NOMO-1 treated with dmso at 0.1 percent for 144 hours (cell line): ENCODE data around the gene EPC2.

ENCODE experiments used
- DNase-seq: peaks from one replicate; lab custom pipeline; 2025; ENCODE audit not compliant: unreplicated experiment; lab: John Stamatoyannopoulos, UW

Gene EPC2

DNA sequence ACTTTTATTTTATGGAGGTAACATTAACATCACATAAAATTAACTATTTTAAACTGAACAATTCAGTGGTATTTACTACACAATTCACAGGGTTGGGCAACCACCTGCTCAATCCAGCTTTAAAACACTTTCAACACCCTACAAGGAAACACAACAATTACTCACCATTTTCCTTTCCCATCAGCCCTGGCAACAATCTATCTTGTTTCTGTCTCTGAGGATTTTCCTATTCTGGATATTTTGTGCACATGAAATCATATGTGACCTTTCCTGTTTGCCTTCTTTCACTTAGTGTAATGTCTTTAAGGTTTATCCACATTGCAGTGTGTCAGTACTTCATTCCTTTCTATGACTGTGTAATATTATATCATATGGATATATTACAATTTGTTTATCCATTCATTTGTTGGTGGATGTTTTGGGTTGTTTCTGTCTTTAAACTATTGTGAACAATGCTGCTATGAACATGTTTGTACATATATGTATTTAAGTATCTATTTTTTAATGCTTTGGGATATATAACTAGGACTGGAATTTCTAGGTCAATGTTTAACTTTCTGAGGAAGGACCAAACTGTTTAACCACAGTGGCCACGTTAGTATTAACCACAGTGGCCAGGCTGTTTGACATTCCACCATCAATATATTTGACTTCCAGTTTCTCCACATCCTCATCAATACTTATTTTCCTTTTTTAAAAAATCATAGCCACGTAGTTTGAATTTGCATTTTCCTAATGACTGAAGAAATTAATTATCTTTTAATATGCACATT lies 158.1 kb downstream of the EPC2 start:
- no peak for DNase-seq

DNA sequence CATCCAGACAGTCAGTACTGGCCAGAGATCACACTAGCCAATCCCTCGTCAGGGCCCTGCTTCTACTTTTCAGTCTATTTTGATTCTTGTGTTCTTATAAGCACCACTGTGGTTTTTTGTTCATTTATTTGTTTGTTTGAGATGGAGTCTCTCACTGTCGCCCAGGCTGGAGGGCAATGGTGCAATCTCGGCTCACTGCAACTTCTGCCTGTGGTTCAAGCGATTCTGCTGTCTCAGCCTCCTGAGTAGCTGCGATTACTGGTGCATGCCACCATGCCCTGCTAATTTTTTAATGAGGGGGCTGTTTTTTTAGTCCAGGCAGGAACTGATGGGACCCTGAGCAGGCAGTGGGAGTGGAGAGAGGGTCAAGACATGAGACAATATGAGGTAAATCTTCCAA lies 165.5 kb downstream of the EPC2 start:
- no peak for DNase-seq

DNA sequence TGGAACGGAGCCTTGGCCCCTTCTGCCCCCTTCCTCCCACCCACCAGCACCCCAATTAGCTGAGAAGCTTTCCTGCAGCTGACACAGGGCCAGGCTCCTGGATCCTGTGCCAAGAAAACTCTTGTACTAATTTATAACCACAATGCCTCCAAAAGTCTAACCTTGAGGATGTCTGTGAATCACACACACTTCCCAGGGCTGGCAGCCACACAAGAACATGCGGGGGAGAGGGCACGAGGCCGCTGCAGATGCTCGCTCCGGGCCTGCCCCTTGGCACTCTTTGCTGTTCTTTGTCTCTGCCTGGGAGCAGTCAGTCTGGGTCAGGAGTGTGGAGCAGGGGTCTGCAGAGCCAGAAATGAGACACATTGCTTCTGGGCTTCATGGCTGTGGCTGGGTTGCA lies 167.8 kb downstream of the EPC2 start:
- DNase-seq: no peak

DNA sequence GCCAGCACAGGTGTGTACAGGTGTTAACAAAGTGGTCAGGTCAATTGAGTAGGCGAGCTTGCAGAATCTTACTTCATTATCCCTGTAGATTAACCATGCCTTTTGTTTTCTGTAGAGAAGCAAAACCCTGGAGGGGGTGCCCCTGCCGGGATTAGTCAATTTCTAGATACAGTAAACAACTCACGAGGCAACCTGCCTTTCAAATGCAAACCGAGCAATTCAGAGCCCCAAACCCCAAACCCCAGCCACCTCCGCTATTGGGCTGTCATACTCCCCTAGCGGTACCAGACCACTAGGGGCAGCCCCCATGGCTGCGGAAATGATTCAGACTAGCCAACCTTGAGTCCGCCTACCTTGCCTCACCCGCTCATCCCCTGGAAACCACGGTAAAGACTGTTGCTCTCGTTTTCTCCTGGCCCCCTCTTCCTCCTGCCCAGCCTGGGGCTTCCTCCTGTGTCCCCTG lies 169.1 kb downstream of the EPC2 start:
- no peak for DNase-seq

DNA sequence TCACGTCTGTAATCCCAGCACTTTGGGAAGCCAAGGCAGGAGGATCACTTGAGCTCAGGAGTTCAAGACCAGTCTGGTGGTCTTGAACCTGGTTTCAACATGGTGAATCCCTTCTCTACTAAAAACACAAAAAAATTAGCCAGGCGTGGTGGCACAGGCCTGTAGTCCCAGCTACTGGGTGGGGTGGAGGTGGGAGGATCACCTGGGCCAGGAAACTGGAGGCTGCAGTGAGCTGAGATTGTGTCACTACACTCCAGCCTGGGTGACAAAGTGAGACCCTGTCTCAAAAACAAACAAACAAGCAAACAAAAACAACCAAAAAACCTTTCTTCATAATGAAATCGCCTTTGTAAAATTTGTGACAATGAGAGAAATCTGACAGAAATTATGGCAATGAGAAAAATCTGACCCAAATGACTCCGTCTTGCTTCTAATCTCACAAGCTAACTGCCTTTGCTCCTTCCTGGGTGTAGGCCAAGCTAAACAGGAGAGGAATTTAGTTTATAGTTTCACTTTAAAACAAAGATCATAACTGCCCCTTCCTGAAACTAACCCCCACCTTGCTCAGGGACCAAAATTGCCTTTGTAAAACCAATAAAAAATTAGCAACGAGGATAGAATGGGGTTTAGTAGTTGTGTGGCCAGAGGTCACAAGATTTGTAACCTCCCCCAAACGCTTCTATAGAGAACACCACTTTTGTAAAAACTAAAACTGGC lies 169.8 kb downstream of the EPC2 start:
- DNase-seq: no peak

DNA sequence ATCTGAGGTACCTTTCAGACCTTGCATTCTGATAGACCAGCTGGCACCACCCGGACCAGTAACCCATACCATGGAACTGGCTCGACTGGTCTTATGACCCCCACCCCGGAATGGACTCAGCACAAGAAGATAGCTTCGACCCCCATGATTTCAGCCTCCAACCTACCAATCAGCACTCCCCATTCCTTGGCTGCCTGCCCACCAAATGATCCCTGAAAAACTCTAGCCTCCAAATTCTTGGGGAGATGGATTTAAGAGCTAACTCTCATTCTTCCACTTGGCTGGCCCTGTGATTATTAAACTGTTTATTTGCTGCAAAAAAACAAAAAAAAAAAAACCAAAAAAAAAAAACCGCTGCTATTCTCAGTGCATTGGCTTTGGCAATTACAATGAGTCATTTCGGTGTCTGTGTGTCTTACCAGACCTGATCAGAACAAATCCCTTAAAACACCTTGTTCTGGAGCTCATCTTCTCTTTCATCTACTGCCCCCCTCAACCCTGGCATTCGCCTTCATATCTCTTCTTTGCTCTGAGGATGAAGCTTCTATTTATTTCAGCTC lies 170.4 kb downstream of the EPC2 start:
- no peak for DNase-seq

DNA sequence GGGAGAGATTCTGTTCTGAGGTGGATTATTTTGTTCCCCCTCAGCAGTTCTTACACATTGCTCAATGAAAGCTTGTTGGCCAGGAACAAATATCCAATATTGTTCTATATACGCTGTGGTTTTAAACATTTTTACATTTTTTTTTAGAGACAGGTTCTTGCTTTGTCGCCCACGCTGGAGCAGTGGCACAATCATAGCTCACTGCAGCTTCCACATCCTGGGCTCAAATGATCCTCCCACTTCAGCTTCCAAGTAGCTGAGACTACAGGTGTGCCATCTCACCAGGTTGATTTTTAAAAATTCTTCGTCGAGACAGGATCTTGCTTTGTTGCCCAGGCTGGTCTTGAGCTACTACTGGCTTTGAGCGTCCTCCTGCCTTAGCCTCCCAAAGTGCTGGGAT lies 171.6 kb downstream of the EPC2 start:
- no peak for DNase-seq

DNA sequence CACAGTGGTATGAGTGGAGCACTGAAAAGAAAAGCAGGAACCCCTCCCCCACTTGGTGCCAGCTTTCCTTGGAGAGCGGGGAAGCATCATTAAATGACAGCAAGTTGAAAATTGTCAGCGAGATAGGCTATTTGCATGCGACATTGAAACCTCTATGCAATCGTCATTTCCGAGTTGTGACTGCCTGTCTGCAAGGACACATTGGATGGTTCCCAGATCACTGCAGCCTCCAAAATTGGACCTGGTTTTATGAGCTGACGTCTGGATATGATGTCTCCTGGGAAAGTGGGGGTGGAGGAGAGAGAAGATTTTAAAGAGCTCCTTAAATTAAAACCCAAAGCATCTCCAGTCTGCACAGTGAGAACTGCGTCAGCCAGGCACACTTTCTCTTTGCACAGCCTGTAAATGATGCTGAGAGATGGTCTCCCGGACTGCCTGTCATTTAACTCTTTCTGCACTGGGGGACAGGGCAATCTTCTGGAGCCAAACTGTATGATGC lies 172.7 kb downstream of the EPC2 start:
- DNase-seq: no peak

DNA sequence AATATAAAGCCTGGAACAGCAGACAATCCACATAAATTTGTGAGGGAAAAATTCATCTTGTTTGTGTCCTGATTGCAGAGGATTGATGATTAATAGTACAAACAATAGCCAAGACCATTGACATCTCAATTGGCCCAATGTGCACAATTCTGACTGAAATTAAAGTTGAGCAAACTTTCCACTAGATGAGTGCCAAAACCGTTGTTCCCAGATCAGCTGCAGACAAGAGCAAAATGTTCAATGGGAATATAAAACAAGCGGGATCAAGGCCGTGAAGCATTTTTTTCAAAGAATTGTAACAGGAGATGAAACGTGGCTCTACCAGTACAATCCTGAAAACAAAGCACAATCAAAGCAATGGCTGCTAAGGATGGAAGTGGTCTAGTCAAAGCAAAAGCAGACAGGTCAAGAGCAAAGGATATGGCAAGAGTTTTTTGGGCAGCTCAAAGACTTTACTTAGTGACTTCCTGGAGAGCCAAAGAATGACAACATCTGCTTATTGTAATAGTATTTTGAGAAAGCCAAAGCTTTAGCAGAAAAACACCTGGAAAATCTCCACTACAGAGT lies 174.6 kb downstream of the EPC2 start:
- DNase-seq: no peak

DNA sequence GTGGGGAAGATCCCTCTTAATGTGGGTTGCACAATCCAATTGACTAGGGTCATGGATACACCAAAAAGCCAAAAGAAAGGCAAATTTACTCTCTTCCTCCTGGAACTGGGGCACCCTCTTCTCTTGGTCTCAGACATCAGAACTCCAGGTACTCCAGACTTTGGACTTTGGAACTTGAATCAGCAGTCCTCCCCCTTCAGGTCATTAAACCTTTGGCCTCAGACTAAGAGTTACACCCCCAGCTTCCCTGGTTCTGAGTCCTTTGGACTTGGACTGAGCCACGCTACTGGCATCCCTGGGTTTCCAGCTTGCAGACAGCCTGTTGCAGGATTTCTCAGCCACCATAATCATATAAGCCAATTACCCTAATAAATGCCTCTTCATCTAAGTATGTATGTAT lies 179.6 kb downstream of the EPC2 start:
- no peak for DNase-seq

DNA sequence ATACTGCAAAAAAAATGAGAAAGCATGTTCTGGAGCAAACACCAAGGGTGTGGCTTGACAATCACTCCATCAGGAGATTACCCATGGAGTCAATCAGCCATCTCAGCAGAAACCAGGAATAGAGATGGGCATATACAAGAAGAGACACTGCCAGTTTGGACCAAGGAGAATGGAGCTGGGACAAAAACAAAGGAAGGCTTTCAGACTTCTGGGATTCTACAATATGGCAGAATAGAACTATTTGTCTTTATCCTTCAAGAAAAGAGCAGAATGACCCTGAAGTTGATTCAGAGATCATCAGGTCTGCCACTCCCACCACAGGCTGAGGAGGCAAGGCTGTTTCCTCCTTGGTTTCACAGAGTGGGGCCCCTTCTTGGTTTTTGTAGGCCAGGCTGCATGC lies 182.2 kb downstream of the EPC2 start:
- DNase-seq: no peak

DNA sequence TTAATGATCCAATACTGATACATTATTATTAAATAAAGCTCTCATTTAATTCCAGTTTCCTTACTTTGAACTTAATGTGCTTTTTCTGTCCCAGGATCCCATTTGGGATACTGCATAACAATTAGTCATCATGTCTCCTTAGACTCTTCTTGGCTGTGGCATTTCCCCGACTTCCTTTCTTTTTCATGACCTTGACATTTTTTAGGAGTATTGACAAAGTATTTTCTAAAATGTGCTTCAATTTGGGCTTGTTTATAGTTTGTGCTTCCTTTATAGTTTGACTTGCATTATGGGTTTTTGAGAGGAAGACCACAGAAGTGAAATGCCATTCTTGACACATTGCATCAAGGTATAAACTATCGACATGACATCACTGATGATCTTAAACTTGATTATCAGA lies 184.4 kb downstream of the EPC2 start:
- no peak for DNase-seq

DNA sequence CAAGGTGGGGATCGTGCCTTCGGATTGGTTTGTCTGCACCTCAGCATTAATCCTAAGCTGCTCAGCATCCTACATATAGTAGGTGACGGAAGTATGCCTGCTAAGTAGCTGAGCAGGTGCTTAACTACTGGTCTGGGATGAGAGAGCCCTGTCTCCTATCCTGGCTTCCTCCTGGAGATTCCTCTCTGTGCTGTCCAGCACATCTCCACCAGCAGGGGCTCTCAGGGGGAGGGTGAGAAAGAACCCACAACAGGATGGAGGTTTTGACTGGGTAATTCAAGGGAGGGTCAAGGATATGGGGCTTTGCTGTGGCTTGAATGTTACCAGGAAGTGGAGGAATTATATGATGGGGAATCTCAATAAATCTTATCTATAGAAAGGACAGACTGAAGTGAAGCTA lies 185.1 kb downstream of the EPC2 start:
- DNase-seq: no peak

DNA sequence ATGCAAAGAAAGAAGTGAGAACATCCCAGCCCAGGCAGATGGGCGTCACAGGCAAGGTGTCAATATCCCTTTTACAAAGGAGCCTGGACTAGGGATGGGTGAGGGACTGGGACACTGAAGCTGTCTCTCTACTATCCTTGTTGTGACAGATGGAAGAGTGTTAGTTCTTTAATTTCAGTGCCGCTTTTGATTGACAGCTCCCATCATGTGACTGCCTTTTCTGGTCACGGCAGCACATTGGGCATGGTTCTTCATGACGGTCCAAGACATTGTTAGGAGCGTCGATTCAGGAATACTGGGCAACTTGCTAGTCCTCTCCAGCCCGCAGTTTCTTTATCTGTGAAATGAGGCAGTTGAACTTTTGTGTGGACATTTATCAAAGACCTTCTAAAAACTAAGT lies 188.1 kb downstream of the EPC2 start:
- no peak for DNase-seq
